CD4-positive, alpha-beta T cell treated with Interleukin-4 for 1 hour (primary cell): ENCODE results near the gene ISCA1.
A peak's percentile ranks its signal among the peaks of the same experiment; 100 is the strongest.
"Not testable (repeated sequence)": the region's sequence is repeated elsewhere in the genome, so short reads cannot be mapped to it uniquely, and the experiment has no call there.

ENCODE experiments used
- DNase-seq, 2 donors: peaks; one replicate each; pipeline ENCODE4 v3.0.0-alpha.2; 2020 to 2022

The ISCA1 gene

DNA sequence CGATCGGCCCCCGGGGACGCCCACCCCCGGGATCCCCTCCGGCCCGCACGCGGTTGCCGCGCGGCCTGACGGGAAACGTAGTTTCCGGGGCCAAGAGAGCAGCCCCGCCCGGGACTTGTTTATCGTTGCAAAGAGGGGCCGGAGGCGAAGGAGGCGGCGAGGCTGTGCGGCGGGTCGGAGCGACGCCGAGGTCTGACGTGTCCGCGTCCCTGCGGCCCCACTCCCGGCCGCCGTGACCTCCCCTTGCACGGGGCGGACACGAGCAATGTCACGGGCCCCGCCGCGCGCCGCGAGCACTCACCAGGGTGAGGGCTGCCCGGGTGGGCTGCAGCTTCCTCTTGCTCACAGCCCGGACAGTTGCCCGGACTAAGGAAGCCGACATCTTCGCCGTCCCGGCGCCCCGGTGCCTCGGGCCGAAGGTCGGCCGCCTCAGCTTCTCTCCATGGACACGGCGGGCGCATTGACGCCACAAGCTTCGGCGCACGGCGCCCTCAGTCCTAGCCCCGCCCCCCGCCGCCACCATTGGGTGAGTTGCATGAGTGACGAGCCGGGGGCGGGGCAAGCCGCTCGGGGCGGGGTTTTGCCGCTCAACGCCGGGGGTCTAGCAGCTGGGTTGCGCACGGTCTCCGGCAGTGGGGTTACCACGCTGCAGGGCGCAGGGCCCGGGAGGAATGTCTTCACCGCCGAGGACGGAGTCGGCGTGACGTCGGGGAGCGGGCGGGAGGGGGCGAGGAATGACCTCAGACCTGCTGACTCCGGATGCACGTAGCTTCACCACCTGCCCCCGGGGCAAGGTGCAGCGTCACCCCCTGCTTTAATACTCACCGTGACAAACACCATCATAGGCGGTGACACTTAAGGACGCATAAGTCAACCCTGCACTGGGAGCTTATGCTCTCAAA lies at the start of gene ISCA1:
Gene ISCA1, minus strand, starts transcription at position 462 of the 902 bp plus-strand sequence. Its CDS starts 80 bp downstream, at position 382.
- DNase-seq, result peak; percentile 97

DNA sequence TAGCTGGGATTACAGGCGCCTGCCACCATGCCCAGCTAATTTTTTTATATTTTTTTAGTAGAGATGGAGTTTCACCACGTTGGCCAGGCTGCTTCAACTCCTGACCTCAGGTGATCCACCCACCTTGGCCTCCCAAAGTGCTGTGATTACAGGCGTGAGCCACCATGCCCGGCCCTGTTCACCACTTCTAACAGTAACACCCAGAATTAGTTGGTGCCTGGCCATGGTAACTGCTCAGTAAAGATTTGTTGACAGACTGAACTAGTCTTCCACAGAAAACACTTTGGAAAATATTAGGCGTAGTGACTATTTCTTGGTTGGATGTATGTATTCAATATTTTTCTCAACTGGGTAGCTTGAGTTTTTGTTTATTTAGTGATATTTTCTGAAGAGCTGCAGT lies 47.8 kb upstream of the ISCA1 start:
- no peak for DNase-seq

DNA sequence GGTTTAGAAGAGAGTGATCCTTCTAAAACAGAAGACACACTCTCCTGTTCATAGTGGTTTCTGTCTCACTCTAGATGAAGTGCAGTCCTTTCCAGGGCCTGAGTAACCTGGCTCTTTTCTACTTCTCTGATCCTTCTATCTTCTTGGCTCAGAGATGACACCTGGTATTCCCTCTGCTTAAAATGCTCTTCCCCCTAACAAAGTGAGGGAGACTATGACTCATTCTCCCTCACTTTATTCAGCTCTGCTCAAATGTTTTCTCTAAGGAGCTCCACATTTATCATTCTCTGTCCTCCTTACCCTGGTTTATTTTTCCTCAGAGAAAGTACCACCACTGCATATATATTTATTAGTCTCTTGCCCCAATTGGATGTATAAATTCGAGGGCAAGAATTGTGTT lies 47.3 kb upstream of the ISCA1 start:
- DNase-seq, result no peak

DNA sequence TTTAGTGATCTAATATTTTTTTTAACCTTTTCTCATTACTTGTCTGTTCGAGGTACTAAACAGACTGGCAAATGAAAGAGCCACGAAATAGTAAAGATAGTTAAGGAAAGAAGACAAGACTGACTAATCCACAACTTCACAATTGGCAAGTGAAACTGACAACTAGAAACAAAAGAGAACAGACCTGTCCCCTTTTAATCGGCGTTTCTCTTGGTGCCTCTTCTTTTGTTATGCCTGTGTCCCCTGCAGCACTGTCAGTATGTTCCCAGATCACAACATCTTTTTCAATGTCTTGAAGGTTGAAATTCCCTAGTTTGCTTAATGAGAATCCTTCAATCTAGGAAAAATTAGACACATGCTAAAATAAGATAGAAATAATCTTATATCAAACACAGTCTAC lies 45.8 kb upstream of the ISCA1 start:
- DNase-seq, result no peak

DNA sequence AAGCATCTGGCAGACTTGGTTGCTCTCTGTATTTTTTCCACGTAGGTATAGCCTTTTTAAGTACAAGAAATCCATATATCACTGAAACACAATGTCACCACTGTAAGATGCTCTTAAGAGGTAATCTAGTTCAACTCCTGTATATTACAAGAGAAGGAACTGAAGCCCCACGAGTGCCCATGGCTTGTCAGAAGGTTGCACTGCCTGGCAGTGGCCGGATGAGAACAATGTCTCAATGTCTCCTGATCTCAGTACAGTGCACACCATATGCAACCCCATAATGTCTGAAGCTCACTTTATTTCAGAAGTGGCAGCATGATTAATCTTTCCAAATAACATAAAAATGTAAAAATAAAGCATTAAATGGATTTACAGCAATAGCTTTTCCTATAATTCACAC lies 44.2 kb upstream of the ISCA1 start:
- DNase-seq, result no peak

DNA sequence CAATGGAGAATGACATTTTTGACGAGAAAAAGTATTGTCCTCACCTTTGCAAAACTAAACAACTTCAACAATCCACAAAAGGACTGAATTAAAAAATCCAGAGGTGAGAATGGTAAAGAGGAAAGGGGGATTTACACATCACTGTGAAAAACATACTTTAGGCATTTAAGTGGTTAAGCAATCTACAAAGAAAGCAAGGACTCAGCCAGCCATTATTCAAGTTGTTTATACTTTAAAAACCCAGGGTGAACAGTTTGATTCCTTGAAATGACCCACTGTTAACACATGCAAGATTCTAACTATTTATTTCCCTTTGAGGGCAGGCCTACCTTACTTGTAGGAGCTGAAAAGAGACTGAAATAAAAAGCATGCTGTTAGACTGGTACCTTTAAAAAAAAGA lies 42.6 kb upstream of the ISCA1 start:
- DNase-seq, result no peak

DNA sequence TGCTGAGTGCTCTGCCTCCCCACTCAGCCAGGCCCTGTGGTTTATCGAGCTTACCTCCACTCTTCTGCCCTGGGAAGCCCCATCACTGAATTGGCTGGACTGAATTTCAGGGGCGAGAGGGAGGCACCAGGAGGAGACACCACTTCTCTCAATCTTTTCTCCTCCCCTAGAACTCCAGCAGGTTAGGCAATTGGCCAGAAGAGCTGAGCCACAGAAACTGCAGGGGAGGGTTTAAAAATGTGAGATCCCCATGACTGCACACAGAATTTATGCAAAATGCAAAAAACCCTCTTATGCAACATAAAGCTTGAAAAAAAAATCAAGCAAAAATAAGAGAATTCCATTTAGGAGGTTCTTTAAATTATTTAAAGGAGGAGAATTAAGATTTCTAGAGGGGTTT lies 42.0 kb upstream of the ISCA1 start:
- no peak for DNase-seq

DNA sequence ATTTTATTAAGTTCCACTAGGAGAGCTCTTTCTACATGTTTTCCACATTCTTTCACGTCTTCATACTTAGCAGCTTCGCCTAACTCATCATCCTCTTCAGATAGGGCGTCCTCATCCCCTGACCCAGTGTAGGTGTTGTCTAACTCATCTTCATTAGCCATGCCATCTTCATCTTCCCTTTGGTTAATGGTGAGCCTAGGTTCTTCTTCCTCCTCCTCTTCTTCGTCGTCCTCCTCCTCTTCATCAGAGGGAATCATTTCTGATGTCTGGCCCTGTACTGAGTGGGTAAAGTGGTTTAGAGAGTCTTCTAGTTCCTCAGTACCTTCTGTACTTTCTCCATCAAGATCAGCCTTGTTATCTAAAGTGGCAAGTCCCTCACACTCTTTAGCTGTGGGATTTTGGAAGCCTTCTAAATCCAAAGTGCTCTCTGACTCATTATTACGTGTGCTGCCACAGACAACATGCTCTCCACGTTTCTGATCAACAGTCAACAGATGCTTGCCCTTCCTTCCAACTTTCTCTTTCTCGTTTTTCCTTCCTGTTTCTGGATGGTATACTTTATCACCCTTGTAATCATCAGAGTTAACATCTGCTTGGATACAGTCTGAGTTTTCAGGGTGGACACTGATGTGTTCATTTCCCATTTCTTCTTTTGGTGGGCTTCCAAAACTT lies 40.8 kb upstream of the ISCA1 start:
- no peak for DNase-seq

DNA sequence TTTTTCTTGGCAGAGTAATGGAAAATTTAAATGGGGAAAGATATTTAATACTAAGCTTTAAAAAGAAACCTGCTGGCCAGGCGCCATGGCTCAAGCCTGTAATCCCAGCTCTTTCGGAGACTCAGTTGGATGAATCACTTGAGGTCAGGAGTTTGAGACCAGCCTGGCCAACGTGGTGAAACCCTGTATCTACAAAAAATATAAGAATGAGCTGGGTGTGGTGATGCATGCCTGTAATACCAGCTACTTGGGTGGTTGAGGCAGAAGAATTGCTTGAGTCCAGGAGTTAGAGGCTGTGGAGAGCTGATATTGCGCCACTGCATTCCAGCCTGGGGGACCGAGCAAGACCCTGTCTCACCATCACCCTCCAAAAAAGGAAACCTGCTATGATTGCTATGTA lies 39.0 kb upstream of the ISCA1 start:
- DNase-seq, result no peak

DNA sequence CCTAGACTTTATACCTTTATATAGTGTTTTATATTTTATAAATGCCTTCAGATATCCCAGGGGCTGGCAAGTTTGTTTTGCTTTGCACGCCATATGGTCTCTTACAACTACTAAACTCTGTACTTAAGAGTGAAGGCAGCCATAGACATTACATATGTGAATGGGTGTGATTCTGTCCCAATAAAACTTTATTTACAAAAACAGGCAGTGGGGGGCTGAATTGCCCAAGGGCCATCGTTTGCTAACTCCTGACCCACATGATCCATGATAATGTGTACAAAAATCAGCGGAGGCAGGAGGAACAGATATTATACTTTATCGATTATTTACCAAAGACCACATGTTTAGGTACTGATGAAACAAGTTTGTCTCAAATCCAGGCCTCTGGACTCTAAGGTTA lies 35.8 kb upstream of the ISCA1 start:
- DNase-seq, result no peak

DNA sequence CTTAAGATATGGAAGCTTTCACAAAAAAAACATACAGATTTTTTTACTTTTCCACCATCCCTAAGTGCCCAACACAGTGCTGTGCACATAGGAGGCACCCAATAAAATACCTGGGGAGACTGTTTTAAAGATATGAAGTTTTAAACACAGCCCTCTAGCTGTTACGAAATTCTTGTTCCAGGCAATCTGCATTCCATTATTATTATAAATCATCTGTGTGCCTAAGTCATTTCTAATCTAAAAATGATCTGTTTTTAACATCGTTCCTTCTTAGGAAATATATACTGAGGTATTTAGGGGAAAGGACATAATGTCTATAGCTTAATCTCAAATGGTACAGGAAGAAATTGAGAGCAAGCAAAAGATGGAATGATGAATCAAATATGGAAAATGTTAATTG lies 32.7 kb upstream of the ISCA1 start:
- DNase-seq, result no peak

DNA sequence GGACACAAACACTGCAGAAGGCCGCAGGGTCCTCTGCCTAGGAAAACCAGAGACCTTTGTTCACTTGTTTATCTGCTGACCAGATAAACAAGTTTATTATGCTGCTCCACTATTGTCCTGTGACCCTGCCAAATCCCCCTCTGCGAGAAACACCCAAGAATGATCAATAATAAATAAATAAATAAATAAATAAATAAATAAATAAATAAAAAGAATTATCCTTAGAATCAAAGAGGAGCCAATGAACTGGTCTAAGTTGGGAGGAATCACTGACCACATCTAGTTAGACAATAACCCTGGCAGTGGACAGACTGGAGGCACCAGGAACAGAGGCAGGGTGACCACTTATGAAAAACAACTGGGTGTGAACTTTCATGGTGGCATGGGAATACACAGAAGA lies 30.6 kb upstream of the ISCA1 start:
- not testable (repeated sequence) for DNase-seq

DNA sequence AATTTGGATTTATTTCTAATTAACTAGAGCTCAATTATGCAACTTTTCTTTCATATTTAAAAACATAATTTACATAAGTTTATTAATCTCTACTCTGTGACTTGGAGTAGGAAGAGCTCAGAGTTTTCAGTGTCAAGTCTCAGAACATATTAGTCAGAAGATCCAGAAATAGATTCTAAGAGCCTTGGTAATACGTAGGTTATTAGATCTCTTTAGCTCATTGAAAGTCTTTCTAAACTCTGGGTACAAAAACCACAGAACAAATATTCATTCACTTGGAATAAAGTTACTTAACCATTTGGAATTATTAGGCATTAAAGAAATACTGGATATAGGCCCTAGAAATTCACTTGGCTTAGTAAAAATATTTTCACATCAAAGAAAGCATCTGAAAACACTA lies 26.3 kb upstream of the ISCA1 start:
- no peak for DNase-seq

DNA sequence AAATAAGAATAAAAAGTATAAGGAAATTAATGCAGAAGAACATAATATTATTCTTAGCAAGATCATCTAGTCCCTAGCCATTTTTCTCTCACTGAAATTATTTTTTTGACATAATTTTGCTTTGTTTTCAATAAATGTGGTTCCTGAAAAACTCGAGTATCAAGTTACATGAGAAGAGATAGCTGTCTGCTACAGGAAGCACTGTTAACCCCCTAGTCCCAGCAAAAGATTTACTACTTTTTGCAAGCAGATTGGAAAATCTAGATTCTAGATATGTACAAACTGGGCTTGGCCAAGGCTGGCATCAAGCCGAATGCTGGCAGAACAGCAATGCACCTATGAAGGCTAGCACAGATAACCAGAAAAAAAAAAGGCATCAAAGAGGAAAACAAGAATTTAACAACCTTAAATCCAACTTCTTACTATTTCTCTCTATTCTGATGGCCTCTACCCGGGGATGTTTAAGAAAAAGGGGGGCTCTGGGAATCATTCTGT lies 21.9 kb upstream of the ISCA1 start:
- no peak for DNase-seq

DNA sequence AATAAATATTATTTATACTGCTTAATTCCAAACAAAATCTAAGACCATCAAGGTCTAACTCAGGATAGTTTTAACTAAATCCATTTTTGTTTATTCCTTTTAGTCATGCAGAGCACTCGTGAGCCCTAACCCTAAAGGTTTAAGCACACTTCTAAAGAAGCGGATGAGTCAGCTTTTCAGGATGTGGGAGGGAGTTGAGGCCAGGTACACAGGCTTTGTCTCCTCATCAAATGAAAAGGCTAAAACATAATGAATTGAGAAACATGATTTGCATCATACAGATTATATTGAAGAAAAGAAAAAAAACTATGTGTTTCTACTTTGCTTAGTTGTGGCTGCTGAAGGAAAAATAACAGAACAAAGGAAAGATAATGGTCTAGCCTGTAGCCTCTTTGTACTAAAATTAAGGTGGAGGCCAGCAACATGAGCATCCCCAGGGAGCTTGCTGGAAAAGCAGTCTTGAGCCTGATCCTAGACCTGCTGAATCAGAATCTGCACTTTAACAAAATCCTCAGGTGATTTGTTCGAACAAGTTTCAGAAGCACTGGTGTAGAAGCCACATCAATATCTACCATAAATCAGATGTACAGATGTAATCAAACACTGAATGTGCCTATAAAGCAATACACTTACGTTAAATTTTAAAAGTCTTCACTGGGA lies 21.1 kb upstream of the ISCA1 start:
- peak in 1 of 2 donors; percentile 65 for DNase-seq

DNA sequence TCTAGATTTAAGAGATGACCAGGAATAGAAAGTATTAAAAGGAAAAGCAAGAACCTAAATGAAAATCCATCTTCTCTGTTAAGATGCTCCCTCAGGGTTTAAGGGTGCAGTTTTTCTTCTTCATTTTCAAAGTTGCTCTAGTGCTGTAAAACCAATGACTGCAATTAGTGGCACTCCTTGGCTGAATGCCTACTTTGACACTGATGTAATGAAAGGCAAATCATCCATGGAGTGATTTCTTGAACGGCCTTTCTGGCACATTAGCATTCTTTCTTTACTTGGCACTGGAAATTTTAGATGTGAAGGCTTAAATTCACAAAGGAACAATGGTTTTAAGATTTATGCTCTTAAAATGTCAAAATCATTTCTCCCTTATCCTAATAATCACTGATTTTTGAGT lies 19.3 kb upstream of the ISCA1 start:
- no peak for DNase-seq

DNA sequence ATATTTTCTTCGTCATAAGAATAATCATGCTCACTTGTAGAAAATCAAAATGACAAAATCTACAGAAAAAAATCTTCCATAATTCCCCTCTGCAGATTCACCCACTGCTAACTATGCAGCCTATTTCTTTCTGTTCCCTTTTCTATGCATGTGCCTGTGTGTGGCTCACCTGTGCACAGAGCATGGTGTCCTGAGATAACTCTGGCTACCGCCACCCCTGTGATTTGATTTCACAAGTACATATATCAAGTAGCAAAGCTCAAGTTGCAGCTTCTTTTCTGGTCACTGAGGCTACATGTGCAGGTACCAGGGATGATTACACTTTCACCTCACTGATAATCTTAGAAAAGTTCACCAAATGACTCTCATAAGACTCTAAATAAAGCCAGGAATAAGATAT lies 18.4 kb upstream of the ISCA1 start:
- DNase-seq, result no peak

DNA sequence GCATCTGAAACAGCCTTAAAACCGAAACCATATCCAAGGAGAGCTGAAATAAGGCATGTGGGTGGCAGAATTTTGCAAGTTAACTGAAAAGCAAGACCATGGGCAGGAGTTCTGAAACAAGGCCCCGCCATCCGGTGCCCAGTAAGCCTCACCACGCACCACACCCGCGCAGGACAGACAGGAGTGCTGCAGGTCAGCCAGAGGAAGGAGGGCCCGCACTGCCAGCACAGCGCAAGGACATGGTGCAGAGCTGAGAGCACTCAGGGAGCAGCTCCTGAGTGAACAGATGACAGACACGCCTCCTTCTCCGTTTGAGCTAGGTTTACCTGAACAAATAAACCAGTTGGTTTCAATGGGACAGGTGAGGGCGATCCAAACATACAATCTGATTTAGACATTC lies 16.5 kb upstream of the ISCA1 start:
- DNase-seq, result no peak

DNA sequence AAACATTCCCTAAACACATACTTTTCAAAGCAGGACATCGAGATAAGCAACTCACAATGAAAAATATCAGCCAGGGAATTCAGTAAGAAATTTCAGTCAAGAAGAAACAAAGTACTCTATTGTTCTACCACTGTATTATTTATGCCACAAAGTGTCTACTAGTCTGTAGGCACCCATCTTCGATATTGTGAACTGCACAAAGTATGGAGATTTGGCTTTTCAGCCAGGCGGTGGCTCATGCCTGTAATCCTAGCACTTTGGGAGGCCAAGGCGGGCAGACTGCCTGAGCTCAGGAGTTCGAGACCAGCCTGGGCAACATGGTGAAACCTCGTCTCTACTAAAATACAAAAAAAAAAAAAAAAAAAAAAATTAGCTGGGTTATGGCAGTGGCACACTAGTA lies 8.0 kb upstream of the ISCA1 start:
- not testable (repeated sequence) for DNase-seq

DNA sequence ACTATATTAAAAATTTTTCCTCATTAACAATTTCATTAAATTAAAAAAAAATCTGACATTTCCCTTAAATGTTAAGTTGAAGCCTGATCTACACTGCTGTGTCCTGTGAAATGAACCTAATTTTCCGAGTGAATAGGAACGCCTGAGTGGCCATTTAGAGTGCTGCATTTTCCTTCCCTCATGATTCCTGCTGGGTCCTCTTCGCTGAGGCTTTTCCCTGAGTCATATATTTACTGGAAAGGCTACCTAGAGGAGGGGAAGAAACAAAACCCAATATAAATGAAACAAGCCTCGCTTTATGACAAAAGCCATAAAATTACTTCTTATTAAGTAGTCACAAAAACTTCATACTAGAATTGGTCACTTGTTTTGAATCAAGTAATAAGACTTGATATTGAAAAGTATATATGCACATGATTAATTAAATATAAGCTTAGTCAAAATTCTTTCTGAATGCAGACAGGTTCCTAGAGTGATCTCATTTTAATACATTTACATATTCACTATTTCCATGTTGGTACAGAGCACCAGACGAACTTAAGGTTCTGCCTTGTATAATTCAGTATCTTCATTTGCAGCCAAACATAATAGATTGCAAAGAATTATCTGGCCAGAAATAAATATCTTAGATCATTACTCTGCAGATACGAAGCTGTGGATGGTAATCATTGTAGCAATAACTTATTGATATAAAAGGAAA lies 6.3 kb upstream of the ISCA1 start:
- no peak for DNase-seq

DNA sequence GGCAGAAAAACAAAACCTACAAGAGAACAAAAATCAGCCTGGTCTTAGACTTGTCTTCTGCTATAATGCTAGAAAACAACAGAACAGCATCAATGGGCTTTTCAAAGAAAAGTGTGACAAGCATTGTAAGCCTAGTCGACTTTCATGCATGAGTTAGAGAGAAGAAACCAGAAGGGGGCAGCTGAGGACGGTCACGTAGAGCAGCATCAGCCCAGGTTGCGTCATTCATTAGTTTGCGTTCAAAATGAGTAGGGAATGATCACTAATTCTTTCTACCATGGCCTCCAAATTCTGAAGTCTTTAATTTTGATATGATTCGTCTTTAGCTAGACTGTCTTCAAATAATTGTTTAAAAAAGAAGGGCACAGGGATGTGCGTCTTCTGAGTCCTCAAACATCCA lies 4.7 kb upstream of the ISCA1 start:
- no peak for DNase-seq

DNA sequence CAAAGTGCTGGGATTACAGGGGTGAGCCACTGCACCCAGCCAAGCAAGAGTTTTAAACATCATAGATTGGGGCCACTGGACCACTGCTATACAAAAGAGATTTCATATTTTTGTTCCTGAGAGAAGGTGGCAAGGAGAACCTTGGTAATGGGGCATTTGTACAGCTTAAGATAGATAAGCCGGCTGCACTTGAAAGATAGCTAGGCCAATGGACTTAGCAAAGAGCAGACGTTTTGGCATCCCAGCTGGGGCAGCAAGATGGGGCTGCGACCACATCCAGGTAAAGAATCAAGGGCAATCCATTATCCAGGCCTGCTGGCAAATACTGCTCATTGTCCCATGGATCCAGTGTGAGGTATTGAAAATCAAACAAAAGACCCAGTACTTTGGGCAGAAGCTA lies 3.9 kb upstream of the ISCA1 start:
- DNase-seq, result no peak

DNA sequence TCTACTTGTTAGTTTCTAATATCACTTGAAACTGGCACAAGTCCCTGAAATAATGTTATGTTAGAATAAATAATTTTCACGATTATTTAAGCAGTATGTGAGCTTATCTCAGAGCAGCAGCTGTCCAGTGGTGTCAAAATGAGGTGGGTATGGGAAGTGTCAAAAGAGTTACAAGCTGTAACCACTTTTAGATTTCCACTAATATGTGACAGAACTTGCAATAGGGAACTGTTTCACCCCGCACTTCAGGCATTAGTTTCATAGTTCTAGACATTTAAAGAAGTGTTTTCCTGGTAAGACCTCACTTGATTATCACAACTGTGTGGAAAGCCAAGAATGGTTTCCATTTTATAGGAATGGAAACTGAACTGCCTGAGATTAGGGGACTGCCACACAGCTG lies 2.9 kb upstream of the ISCA1 start:
- DNase-seq, result no peak
